H9 (cell line): ENCODE measurements around the gene MAP4K1. TPM values are rescaled to one million over a fixed set of nuclear protein-coding genes. Genes with fewer than 3 reads are reported as not detected.

Experiments
- DNase-seq: peaks from one replicate; pipeline ENCODE4 v3.0.0-alpha.2; 2017
- H2AFZ ChIP-seq: one replicate; pipeline ENCODE4 v1.6.1; 2013; ENCODE audit warnings: mild to moderate bottlenecking, low read length, control low read depth, moderate library complexity
- H2AK5ac ChIP-seq: 2 replicates; pipeline ENCODE4 v1.6.1; 2013; ENCODE audit warnings: low read length, control low read depth, mixed read lengths; ENCODE audit not compliant: insufficient read length
- H2BK120ac ChIP-seq: one replicate; pipeline ENCODE4 v1.6.1; 2013; ENCODE audit warnings: low read depth, mild to moderate bottlenecking, low read length, control low read depth, inconsistent platforms; ENCODE audit not compliant: poor library complexity, severe bottlenecking
- H2BK12ac ChIP-seq: 2 replicates; pipeline ENCODE4 v1.6.1; 2013; ENCODE audit warnings: low read length, control low read depth, mixed read lengths, low read depth; ENCODE audit not compliant: insufficient read length
- H2BK15ac ChIP-seq: 2 replicates; pipeline ENCODE4 v1.6.1; 2013; ENCODE audit warnings: low read depth, low read length, control low read depth
- H2BK20ac ChIP-seq: one replicate; pipeline ENCODE4 v1.6.1; 2013; ENCODE audit warnings: low read depth, mild to moderate bottlenecking, low read length, control low read depth, inconsistent platforms; ENCODE audit not compliant: poor library complexity, severe bottlenecking
- H2BK5ac ChIP-seq: 2 replicates; pipeline ENCODE4 v1.6.1; 2013; ENCODE audit warnings: low read length, control low read depth, mixed read lengths; ENCODE audit not compliant: insufficient read length
- H3K14ac ChIP-seq: 2 replicates; pipeline ENCODE4 v1.6.1; 2013; ENCODE audit warnings: low read length, control low read depth; ENCODE audit not compliant: insufficient read depth
- H3K18ac ChIP-seq: 2 replicates; pipeline ENCODE4 v1.6.1; 2013; ENCODE audit warnings: low read depth, mild to moderate bottlenecking, mixed read lengths, low read length, control low read depth; ENCODE audit not compliant: insufficient read length
- H3K23ac ChIP-seq: 2 replicates; pipeline ENCODE4 v1.6.1; 2013; ENCODE audit warnings: low read length, control low read depth, mixed read lengths, low read depth; ENCODE audit not compliant: insufficient read length
- H3K23me2 ChIP-seq: 2 replicates; pipeline ENCODE4 v1.6.1; 2013; ENCODE audit warnings: low read depth, mild to moderate bottlenecking, mixed read lengths, low read length, control low read depth; ENCODE audit not compliant: insufficient read length, poor library complexity, severe bottlenecking
- H3K27ac ChIP-seq: 2 replicates; pipeline ENCODE4 v1.5.1; 2013; ENCODE audit warnings: low read length, control low read depth, mixed read lengths, low read depth; ENCODE audit not compliant: insufficient read length
- H3K27me3 ChIP-seq: 2 replicates; pipeline ENCODE4 v1.6.1; 2013; ENCODE audit warnings: low read length, control low read depth, inconsistent platforms; ENCODE audit not compliant: insufficient read depth
- H3K4ac ChIP-seq: 2 replicates; pipeline ENCODE4 v1.6.1; 2013; ENCODE audit warnings: low read depth, mild to moderate bottlenecking, control low read depth, inconsistent platforms, low read length, moderate library complexity
- H3K4me1 ChIP-seq: 2 replicates; pipeline ENCODE4 v1.6.1; 2013; ENCODE audit warnings: low read length, control low read depth, inconsistent platforms; ENCODE audit not compliant: insufficient read depth
- H3K4me2 ChIP-seq: 2 replicates; pipeline ENCODE4 v1.6.1; 2013; ENCODE audit warnings: low read length, control low read depth, mixed read lengths; ENCODE audit not compliant: insufficient read length, insufficient read depth
- H3K56ac ChIP-seq: 2 replicates; pipeline ENCODE4 v1.6.1; 2013; ENCODE audit warnings: low read depth, mild to moderate bottlenecking, mixed read lengths, low read length, control low read depth; ENCODE audit not compliant: insufficient read length
- H3K79me1 ChIP-seq: 2 replicates; pipeline ENCODE4 v1.6.1; 2013; ENCODE audit warnings: low read depth, mild to moderate bottlenecking, moderate library complexity, low read length, control low read depth, inconsistent platforms; ENCODE audit not compliant: insufficient read depth, poor library complexity, severe bottlenecking
- H3K79me2 ChIP-seq: 2 replicates; pipeline ENCODE4 v1.6.1; 2013; ENCODE audit warnings: low read length, control low read depth, inconsistent platforms; ENCODE audit not compliant: insufficient read depth
- H3K9ac ChIP-seq: 2 replicates; pipeline ENCODE4 v1.6.1; 2013; ENCODE audit warnings: low read length, control low read depth, mixed read lengths; ENCODE audit not compliant: insufficient read length; ENCODE audit errors: extremely low read depth
- H3K9me3 ChIP-seq: one replicate; pipeline ENCODE4 v1.6.1; 2013; ENCODE audit warnings: low read depth, low read length, inconsistent platforms; ENCODE audit not compliant: control insufficient read depth
- H3T11ph ChIP-seq: one replicate; pipeline ENCODE4 v1.6.1; 2013; ENCODE audit warnings: mild to moderate bottlenecking, low read length, control low read depth, inconsistent platforms
- H4K20me1 ChIP-seq: one replicate; pipeline ENCODE4 v1.6.1; 2013; ENCODE audit not compliant: control insufficient read depth, insufficient read length, insufficient read depth
- H4K5ac ChIP-seq: 2 replicates; pipeline ENCODE4 v1.6.1; 2013; ENCODE audit warnings: low read depth, mild to moderate bottlenecking, mixed read lengths, low read length, control low read depth; ENCODE audit not compliant: insufficient read length
- H4K8ac ChIP-seq: replicated peaks from 2 replicates; pipeline ENCODE4 v1.6.1; 2013; ENCODE audit warnings: low read length, control low read depth, mixed read lengths, low read depth; ENCODE audit not compliant: insufficient read length
- H4K91ac ChIP-seq: 2 replicates; pipeline ENCODE4 v1.6.1; 2013; ENCODE audit warnings: low read depth, mild to moderate bottlenecking, moderate library complexity, mixed read lengths, low read length, control low read depth; ENCODE audit not compliant: insufficient read length
- H3K27ac Mint-ChIP-seq, 3 experiments: 2 replicates in 2 of 3; 3 replicates in 1 of 3; pipeline ENCODE4 v1.8.0; 2020 to 2021; ENCODE audit warnings: mixed read lengths in 3 of 3, mild to moderate bottlenecking in 1 of 3, moderate library complexity in 1 of 3
- H3K27me3 Mint-ChIP-seq: 2 replicates; pipeline ENCODE4 v1.8.0; 2021; ENCODE audit warnings: low read depth, mild to moderate bottlenecking, moderate library complexity, mixed read lengths
- H3K36me3 Mint-ChIP-seq, 3 experiments: 2 replicates in 2 of 3; 3 replicates in 1 of 3; pipeline ENCODE4 v1.8.0; 2020 to 2021; ENCODE audit warnings: low read depth in 3 of 3, mixed read lengths in 3 of 3; ENCODE audit not compliant: insufficient read depth in 1 of 3
- H3K4me1 Mint-ChIP-seq, 2 experiments: 2 replicates each; pipeline ENCODE4 v1.8.0; 2020; ENCODE audit warnings: mixed read lengths in 2 of 2
- H3K4me3 Mint-ChIP-seq, 2 experiments: 2 replicates in 1 of 2; 3 replicates in 1 of 2; pipeline ENCODE4 v1.8.0; 2020 to 2021; ENCODE audit warnings: mild to moderate bottlenecking in 2 of 2, mixed read lengths in 2 of 2, moderate library complexity in 1 of 2
- H3K9me3 Mint-ChIP-seq, 2 experiments: 2 replicates in 1 of 2; 3 replicates in 1 of 2; pipeline ENCODE4 v1.8.0; 2020; ENCODE audit warnings: mild to moderate bottlenecking in 2 of 2, mixed read lengths in 2 of 2, moderate library complexity in 1 of 2
- CTCF ChIP-seq: fragments of 200-600 bp; sonication (generic); conservative IDR thresholded peaks from 3 replicates; pipeline ENCODE4 v1.8.0; 2021; ENCODE audit warnings: antibody characterized with exemption, mild to moderate bottlenecking
- WGBS: extraction: QIAGEN DNeasy Blood & Tissue Kit; methylation state at CpG from one replicate; pipeline ENCODE4 v1.1.7; 2013; ENCODE audit warnings: missing lambda C conversion rate, low lambda C conversion rate, mixed read lengths; ENCODE audit not compliant: insufficient read length; ENCODE audit errors: extremely low coverage; 5-methylcytosine and 5-hydroxymethylcytosine counted together
- total RNA-seq: library from RNA; stranded (reverse); gene quantifications from 2 replicates; pipeline ENCODE4 v1.2.1, GENCODE V29; 2021

Gene MAP4K1
- total RNA-seq, 1 experiment from 2014 or later = 31.1 TPM

DNA sequence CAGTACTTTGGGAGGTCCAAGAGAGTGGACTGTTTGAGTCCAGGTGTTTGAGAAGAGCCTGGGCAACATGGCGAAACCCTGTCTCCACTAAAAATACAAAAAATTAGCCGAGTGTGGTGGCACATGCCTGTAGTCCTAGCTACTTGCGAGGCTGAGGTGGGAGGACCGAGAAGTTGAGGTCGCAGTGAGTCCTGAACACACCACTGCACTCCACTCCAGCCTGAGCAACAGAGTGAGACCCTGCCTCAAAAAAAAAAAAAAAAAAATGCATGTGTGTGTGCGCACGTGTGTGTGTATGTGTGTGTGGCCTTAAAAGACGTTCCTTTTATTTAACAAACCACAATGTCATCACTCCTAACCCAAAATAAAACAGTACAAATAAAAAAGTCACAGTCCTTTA, 62.6 kb downstream of the MAP4K1 start:
- Histone ChIP-seq H3K9ac (no peak overlapping the region), H4K20me1 (no peaks in the 10 kb centered on the region), H3K79me2 (no peaks in the 10 kb centered on the region), H3K18ac (no peak overlapping the region), H2AFZ (no peak overlapping the region), H2BK12ac (no peak overlapping the region), H2BK20ac (no peak overlapping the region), H2BK120ac (no peak overlapping the region), H3K14ac (no peak overlapping the region), H3K27ac (no peak overlapping the region), H3K23ac (no peak overlapping the region), H3K4ac (no peak overlapping the region), H2AK5ac (no peak overlapping the region), H4K5ac (no peak overlapping the region), H3K27me3 (no peaks in the 10 kb centered on the region), H3K23me2 (no peaks in the 10 kb centered on the region), H3K4me1 (no peaks in the 10 kb centered on the region), H3T11ph (no peak overlapping the region), H2BK5ac (no peak overlapping the region), H3K56ac (no peak overlapping the region), H2BK15ac (no peak overlapping the region), H4K8ac (no peak overlapping the region), H3K79me1 (no peaks in the 10 kb centered on the region), H3K9me3 (no peaks in the 10 kb centered on the region), H3K4me2 (no peak overlapping the region), H4K91ac (no peak overlapping the region)
- no peak for DNase-seq
- no peak overlapping the region for H3K4me3 Mint-ChIP-seq
- peaks cover 0 to under 1% of the 10 kb centered on the region in 2 experiments; a peak in 2 of 4 replicates for H3K4me1 Mint-ChIP-seq
- H3K27me3 Mint-ChIP-seq = no peaks in the 10 kb centered on the region; the same call in 1 of the 2 replicates
- H3K9me3 Mint-ChIP-seq = no peaks in the 10 kb centered on the region
- peaks cover 13 to 21% (median 13%) of the 10 kb centered on the region in 3 experiments for H3K36me3 Mint-ChIP-seq
- H3K27ac Mint-ChIP-seq = no peak overlapping the region
- no CpG with 5 or more reads among the region's 8 CpGs for WGBS
- TF ChIP-seq CTCF = no peak
